K562 (cell line): ENCODE measurements around the gene DHDH. TPM values are rescaled to one million over a fixed set of nuclear protein-coding genes. Genes with fewer than 3 reads are reported as not detected.

Experiments
- ARHGAP35 ChIP-seq: fragments of 450-650 bp; IDR thresholded peaks from 2 replicates; pipeline ENCODE4 v1.6.1; 2018; ENCODE audit not compliant: partially characterized antibody
- ARID1B ChIP-seq: fragments of 450-650 bp; IDR thresholded peaks from 2 replicates; pipeline ENCODE4 v1.6.1; 2016; ENCODE audit warnings: antibody characterized with exemption, mild to moderate bottlenecking, inconsistent platforms
- CBX3 ChIP-seq, 2 experiments: IDR thresholded peaks; 1 replicate in 1 of 2; 2 replicates in 1 of 2; pipeline ENCODE4 v1.6.1; 2012; ENCODE audit warnings: inconsistent platforms in 2 of 2, low read length in 2 of 2, borderline replicate concordance in 1 of 2, control low read depth in 1 of 2
- CHCHD3 ChIP-seq: fragments of 250-450 bp; sonication (Bioruptor Pico); IDR thresholded peaks from 2 replicates; pipeline ENCODE4 v2.1.2; 2022; ENCODE audit warnings: mild to moderate bottlenecking
- FOXP1 ChIP-seq: sonication (generic); formaldehyde crosslinking; IDR thresholded peaks from 2 replicates; pipeline ENCODE4 v1.8.0; 2022; ENCODE audit warnings: mild to moderate bottlenecking, missing genetic modification reagents
- GTF2F1 ChIP-seq: IDR thresholded peaks from 2 replicates; pipeline ENCODE4 v1.6.1; 2011; ENCODE audit warnings: low read depth, low read length, improper control_type of control experiment
- ILF3 ChIP-seq: fragments of 450-650 bp; IDR thresholded peaks from 2 replicates; pipeline ENCODE4 v1.6.1; 2018; ENCODE audit warnings: antibody characterized with exemption, mild to moderate bottlenecking, moderate library complexity, borderline replicate concordance
- MCM2 ChIP-seq: fragments of 450-650 bp; IDR thresholded peaks from 2 replicates; pipeline ENCODE4 v1.6.1; 2017; ENCODE audit warnings: low read depth, mild to moderate bottlenecking
- MED1 ChIP-seq: sonication (generic); formaldehyde crosslinking; IDR thresholded peaks from 2 replicates; pipeline ENCODE4 v1.8.1; 2023; ENCODE audit warnings: missing genetic modification reagents, borderline replicate concordance
- NR2C2 ChIP-seq, 2 experiments: fragments of 200-800 bp in 1 of 2; sonication (Bioruptor generic) in 1 of 2; sonication (generic) in 1 of 2; formaldehyde crosslinking in 1 of 2; IDR thresholded peaks; 2 replicates each; pipeline versions ENCODE4 v1.6.1 to v1.8.0; 2016 to 2022; ENCODE audit warnings: mild to moderate bottlenecking in 1 of 2, missing compliant biosample characterization in 1 of 2, missing genetic modification characterization in 1 of 2, missing genetic modification reagents in 1 of 2
- POLR3A ChIP-seq: IDR thresholded peaks from 2 replicates; pipeline ENCODE4 v1.6.1; 2011; ENCODE audit warnings: borderline replicate concordance, mild to moderate bottlenecking, moderate library complexity; ENCODE audit not compliant: insufficient read length, insufficient read depth; ENCODE audit errors: extremely low read depth
- RNF219 ChIP-seq: fragments of 250-450 bp; sonication (Bioruptor Pico); IDR thresholded peaks from 2 replicates; pipeline ENCODE4 v1.5.0; 2022; ENCODE audit warnings: mild to moderate bottlenecking
- STAT6 ChIP-seq: sonication (generic); formaldehyde crosslinking; IDR thresholded peaks from 2 replicates; pipeline ENCODE4 v1.8.1; 2023; ENCODE audit warnings: mild to moderate bottlenecking, missing genetic modification reagents
- SUPT5H ChIP-seq: fragments of 450-650 bp; IDR thresholded peaks from 2 replicates; pipeline ENCODE4 v1.6.1; 2016
- YBX1 ChIP-seq: fragments of 450-650 bp; IDR thresholded peaks from 2 replicates; pipeline ENCODE4 v1.7.1; 2016; ENCODE audit warnings: mild to moderate bottlenecking
- ZBTB17 ChIP-seq: fragments of 450-650 bp; formaldehyde crosslinking; IDR thresholded peaks from 2 replicates; pipeline ENCODE4 v1.4.0; 2020; ENCODE audit warnings: mild to moderate bottlenecking
- ZNF146 ChIP-seq: IDR thresholded peaks from one replicate; pipeline ENCODE4 v1.6.1; 2018; ENCODE audit warnings: missing compliant biosample characterization; ENCODE audit not compliant: unreplicated experiment
- ZNF609 ChIP-seq: sonication (generic); formaldehyde crosslinking; IDR thresholded peaks from 2 replicates; pipeline ENCODE4 v1.8.1; 2023; ENCODE audit warnings: missing genetic modification reagents, mild to moderate bottlenecking, borderline replicate concordance
- polyA plus RNA-seq, 8 experiments: library from polyadenylated mRNA; depleted of rRNA in 4 of 8; stranded (reverse) in 5 of 8; unstranded in 3 of 8; fragments of >200 nt; fragmentation: Nextera tagmentation in 2 of 8; fragmentation: Illumina TruSeq in 1 of 8; extraction: Ambion mirVana in 2 of 8; extraction: Trizol in 1 of 8; gene quantifications; 2 replicates each; pipeline versions ENCODE4 v1.2.1 to v1.2.3, GENCODE V29; 2011 to 2014; ENCODE audit warnings: inconsistent platforms in 1 of 8, missing spikeins in 1 of 8
- total RNA-seq, 7 experiments: library from RNA; depleted of rRNA in 6 of 7; stranded (reverse); fragments of >200 nt in 6 of 7; fragmentation: Illumina TruSeq in 2 of 7; extraction: Trizol in 2 of 7; gene quantifications; 2 replicates each; pipeline versions ENCODE4 v1.2.1 to v1.2.3, GENCODE V29; 2011 to 2021; ENCODE audit warnings: low replicate concordance in 1 of 7

DHDH gene
- total and polyA plus RNA-seq, 9 of the 15 experiments (the other 6 are each of a cell fraction or from before 2014, with no cell fraction given), result 0.37 to 1.9 (median 0.87) TPM

GRCh38 chr19:48962029-48962848, 28.7 kb downstream of the DHDH start (continued):
- TF ChIP-seq RNF219 (CRISPR knock-in tag), result no peak
- no peak for TF ChIP-seq CHCHD3 (CRISPR knock-in tag)
- TF ChIP-seq YBX1, result no peak
- 0 out of 2 replicates have a peak, but pooled peaks have one; percentile 55 for TF ChIP-seq STAT6 (CRISPR knock-in tag)
- peak; percentile 80 for TF ChIP-seq MCM2
- TF ChIP-seq MED1, result no peak
- no peak for TF ChIP-seq POLR3A
- no peak for TF ChIP-seq ZNF146 (CRISPR knock-in tag)
- peak; percentile 62; the same call in 1 of the 2 replicates for TF ChIP-seq GTF2F1
- TF ChIP-seq ARID1B, result peak; percentile 57
- TF ChIP-seq CBX3 (IDR thresholded peaks at IDR 0.05; ENCODE audit: borderline replicate concordance in 1 of 2, low read length in 2 of 2), result no peak; a peak in 1 of 3 replicates
- 0 out of 2 replicates have a peak, but pooled peaks have one; percentile 56 for TF ChIP-seq ZNF609 (CRISPR knock-in tag)
- TF ChIP-seq ARHGAP35, result no peak
- peak; percentile 78 for TF ChIP-seq NR2C2 (CRISPR knock-in tag; IDR thresholded peaks at IDR 0.05)
- peak; percentile 83 for TF ChIP-seq NR2C2 (tag; IDR thresholded peaks at IDR 0.05)
- 0 out of 2 replicates have a peak, but pooled peaks have one; percentile 69 for TF ChIP-seq ZBTB17 (CRISPR knock-in tag)
- peak; percentile 87 for TF ChIP-seq SUPT5H
- 0 out of 2 replicates have a peak, but pooled peaks have one; percentile 37 for TF ChIP-seq FOXP1
- TF ChIP-seq ILF3, result no peak
